Activated T-cell treated with anti-CD3 and anti-CD28 coated beads, Interleukin-2, amount 50 U/mL, for 4 hours (primary cell): ENCODE results near the gene BTG1. TPM values are rescaled to one million over a fixed set of nuclear protein-coding genes. Genes with fewer than 3 reads are reported as not detected.

Experiments used
- ATAC-seq, 2 donors: fragments of 200-7000 bp; cut with Tn5 transposase; one replicate each; pipeline ENCODE4 v1.10.0; 2021
- DNase-seq: peaks from one replicate; pipeline ENCODE4 v3.0.0-alpha.2; 2020
- H3K27me3 Mint-ChIP-seq: one replicate; pipeline ENCODE4 v1.8.0; 2021; ENCODE audit warnings: low read depth, mixed read lengths
- H3K36me3 Mint-ChIP-seq: one replicate; pipeline ENCODE4 v1.8.0; 2022; ENCODE audit warnings: mixed read lengths; ENCODE audit not compliant: insufficient read depth
- H3K4me1 Mint-ChIP-seq: one replicate; pipeline ENCODE4 v1.8.0; 2021; ENCODE audit warnings: low read depth, mixed read lengths
- H3K4me3 Mint-ChIP-seq: one replicate; pipeline ENCODE4 v1.8.0; 2021; ENCODE audit warnings: mild to moderate bottlenecking, moderate library complexity, mixed read lengths
- H3K9me3 Mint-ChIP-seq: one replicate; pipeline ENCODE4 v1.8.0; 2021; ENCODE audit warnings: mixed read lengths
- total RNA-seq, 3 donors: library from RNA; stranded (reverse); gene quantifications; one replicate each; pipeline ENCODE4 v1.2.1, GENCODE V29; 2021

Gene BTG1
- total RNA-seq, 3 donors from 2014 or later: 119 to 204 (median 130) TPM

DNA sequence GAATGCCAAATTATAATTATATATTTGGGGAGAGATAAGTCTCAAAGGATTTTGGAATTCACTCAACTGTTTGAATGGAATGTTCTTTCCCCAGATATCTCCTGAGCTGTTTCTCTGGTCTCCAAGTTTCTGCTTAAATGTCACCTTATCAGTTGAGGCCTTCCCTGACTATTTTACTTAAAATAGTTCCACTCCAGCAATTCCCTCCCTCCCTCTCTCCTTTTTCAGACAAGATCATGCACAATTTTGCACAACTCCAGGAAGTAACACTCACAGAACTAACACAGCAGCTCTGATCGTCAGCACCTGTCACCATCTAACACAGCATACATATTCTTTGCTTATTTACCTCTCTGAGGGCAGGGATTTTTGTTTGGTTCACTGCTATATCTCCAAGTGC is 12.5 kb downstream of the BTG1 start:
- H3K4me3 Mint-ChIP-seq: peak overlapping the region; percentile 100
- DNase-seq: no peak
- H3K4me1 Mint-ChIP-seq: peaks cover 87% of the 10 kb centered on the region
- no peaks in the 10 kb centered on the region for H3K27me3 Mint-ChIP-seq
- H3K36me3 Mint-ChIP-seq: peaks cover 42% of the 10 kb centered on the region
- peaks cover 3% of the 10 kb centered on the region for H3K9me3 Mint-ChIP-seq
- ATAC-seq: no peak

GRCh38 chr12:92132288-92132687 is 13.4 kb downstream of the BTG1 start:
- peak in 1 of 2 donors; percentile 19 for ATAC-seq
- Mint-ChIP-seq H3K4me1 (peaks cover 86% of the 10 kb centered on the region), H3K4me3 (peak overlapping the region; percentile 68), H3K27me3 (no peaks in the 10 kb centered on the region), H3K36me3 (peaks cover 43% of the 10 kb centered on the region), H3K9me3 (peaks cover 3% of the 10 kb centered on the region)
- DNase-seq: no peak

DNA sequence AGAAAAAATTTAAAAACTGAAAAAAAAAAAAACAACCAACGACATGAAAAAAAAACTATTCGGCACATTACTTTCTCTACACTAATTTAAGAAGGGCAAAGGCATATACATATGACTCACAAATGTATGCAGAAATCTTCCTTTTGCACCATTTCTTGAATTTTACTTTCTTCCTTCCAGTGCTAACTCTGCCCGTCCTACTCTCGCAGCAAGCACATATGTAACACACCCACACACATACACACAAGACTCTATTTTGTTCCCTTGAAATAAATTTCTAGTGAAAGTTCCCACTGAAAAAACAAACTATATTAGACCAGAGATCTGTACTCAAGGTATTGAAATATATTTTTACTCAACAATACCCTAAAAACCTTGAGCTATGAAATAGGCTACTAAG is 14.6 kb downstream of the BTG1 start:
- Mint-ChIP-seq H3K36me3 (peaks cover 39% of the 10 kb centered on the region), H3K27me3 (no peaks in the 10 kb centered on the region), H3K4me3 (peak overlapping the region; percentile 68), H3K9me3 (peaks cover 3% of the 10 kb centered on the region), H3K4me1 (peaks cover 81% of the 10 kb centered on the region)
- ATAC-seq (peak; percentile 30 to 41), DNase-seq (no peak)

DNA sequence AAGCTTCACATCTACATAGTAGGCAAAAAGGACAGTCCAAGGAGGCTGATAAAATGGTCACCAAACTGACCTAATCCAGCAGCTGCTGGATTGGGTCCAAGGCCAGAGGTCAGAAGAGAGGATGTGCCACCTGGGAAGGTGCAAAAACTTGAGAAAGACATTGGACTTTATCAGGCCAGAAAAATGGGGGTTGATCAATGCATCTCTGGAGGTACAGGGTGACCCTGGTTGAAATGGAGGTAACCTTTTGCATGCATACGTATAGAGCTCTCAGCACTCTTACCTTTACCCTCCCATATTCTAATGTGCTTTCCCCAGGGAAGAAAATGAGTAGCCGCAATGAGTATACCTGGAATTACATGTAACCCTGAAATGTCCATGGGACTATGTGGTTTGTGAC is 16.0 kb downstream of the BTG1 start:
- Mint-ChIP-seq H3K9me3 (peaks cover 7% of the 10 kb centered on the region), H3K36me3 (peaks cover 46% of the 10 kb centered on the region), H3K4me1 (peaks cover 81% of the 10 kb centered on the region), H3K27me3 (no peaks in the 10 kb centered on the region), H3K4me3 (peak overlapping the region; percentile 17)
- DNase-seq (no peak), ATAC-seq (no peak)

DNA sequence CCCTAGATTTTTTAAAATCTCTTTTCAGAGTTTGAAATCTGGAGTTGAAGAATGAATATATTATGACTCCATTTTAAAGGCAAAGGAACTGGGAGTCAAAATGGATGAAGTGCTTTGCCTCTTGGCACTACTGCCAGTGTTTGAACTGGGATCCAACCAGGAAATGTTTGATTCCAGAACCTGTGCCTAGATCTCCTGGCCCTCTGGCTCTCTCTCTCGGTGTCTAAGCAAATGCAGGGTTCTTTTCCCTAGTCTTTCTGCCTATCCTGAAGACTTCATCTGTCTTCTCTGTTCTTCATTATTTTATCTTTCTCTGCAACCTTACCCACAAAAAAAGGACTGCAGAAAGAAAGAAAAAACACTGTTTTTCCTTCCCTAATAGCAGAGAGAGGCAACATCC is 17.0 kb downstream of the BTG1 start:
- Mint-ChIP-seq H3K4me1 (peaks cover 81% of the 10 kb centered on the region), H3K4me3 (no peak overlapping the region), H3K27me3 (no peaks in the 10 kb centered on the region), H3K9me3 (peaks cover 8% of the 10 kb centered on the region), H3K36me3 (peaks cover 53% of the 10 kb centered on the region)
- DNase-seq (no peak), ATAC-seq (no peak)

- Mint-ChIP-seq H3K27me3 (no peaks in the 10 kb centered on the region), H3K36me3 (peaks cover 54% of the 10 kb centered on the region), H3K4me1 (peaks cover 57% of the 10 kb centered on the region), H3K4me3 (peak overlapping the region; percentile 19), H3K9me3 (peaks cover 16% of the 10 kb centered on the region)
- ATAC-seq (peak; percentile 21 to 65), DNase-seq (no peak)
Observed at GRCh38 chr12:92124689-92125029, 21.0 kb downstream of the BTG1 start.

DNA sequence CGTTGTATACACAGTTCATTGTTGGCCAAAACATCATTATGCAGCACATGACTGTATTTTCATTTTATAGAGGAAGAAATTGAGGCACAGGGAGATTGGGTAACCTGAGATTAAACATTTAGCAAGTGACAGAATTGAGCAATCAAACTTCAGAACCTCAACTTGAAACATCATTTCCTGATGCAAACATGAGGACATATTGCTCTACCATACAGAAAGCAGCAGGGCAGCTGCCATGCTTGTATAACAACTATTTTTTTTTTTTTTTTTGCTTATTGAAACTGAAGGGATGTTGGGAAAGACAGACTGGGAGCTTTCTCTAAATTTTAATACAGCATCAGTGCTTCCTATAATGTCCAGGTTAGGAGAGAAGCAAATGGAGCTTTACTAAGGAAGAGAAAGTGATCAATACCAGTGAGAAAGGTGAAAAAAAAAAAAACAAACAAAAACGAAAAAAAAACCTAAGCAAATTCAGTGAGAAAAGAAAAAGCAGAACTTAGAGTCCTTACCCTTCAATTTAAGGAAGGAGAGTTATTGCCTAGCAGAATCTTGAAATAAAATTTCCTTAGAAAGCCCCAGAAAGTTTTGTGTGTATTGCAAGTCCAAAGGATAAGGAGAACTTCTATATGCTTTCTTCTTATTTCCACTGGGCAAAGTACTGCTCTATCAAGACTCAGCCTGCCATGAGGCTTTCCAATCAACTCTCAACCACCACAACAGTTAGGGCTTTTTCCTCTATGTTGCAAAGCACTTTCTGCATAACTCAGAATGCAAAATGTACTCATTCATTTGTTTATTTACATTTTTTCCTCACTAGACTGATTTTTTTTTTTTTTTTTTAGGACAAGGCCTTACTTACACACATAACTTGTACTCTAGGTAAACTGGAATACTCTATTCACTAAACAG is 21.6 kb downstream of the BTG1 start:
- Mint-ChIP-seq H3K36me3 (peaks cover 55% of the 10 kb centered on the region), H3K9me3 (peaks cover 21% of the 10 kb centered on the region), H3K4me1 (peaks cover 54% of the 10 kb centered on the region), H3K27me3 (no peaks in the 10 kb centered on the region), H3K4me3 (peak overlapping the region; percentile 33)
- DNase-seq (no peak), ATAC-seq (no peak)

- H3K4me3 Mint-ChIP-seq: no peak overlapping the region
- no peaks in the 10 kb centered on the region for H3K27me3 Mint-ChIP-seq
- H3K36me3 Mint-ChIP-seq: peaks cover 56% of the 10 kb centered on the region
- no peak for DNase-seq
- peaks cover 27% of the 10 kb centered on the region for H3K9me3 Mint-ChIP-seq
- ATAC-seq: peak in 1 of 2 donors; percentile 20
- H3K4me1 Mint-ChIP-seq: peaks cover 54% of the 10 kb centered on the region
Observed at GRCh38 chr12:92122941-92123779, 22.5 kb downstream of the BTG1 start.

GRCh38 chr12:92121826-92122225 is 23.8 kb downstream of the BTG1 start:
- Mint-ChIP-seq H3K9me3 (peaks cover 27% of the 10 kb centered on the region), H3K27me3 (no peaks in the 10 kb centered on the region), H3K4me1 (peaks cover 48% of the 10 kb centered on the region), H3K4me3 (no peak overlapping the region), H3K36me3 (peaks cover 51% of the 10 kb centered on the region)
- no peak for DNase-seq
- peak in 1 of 2 donors; percentile 7 for ATAC-seq

DNA sequence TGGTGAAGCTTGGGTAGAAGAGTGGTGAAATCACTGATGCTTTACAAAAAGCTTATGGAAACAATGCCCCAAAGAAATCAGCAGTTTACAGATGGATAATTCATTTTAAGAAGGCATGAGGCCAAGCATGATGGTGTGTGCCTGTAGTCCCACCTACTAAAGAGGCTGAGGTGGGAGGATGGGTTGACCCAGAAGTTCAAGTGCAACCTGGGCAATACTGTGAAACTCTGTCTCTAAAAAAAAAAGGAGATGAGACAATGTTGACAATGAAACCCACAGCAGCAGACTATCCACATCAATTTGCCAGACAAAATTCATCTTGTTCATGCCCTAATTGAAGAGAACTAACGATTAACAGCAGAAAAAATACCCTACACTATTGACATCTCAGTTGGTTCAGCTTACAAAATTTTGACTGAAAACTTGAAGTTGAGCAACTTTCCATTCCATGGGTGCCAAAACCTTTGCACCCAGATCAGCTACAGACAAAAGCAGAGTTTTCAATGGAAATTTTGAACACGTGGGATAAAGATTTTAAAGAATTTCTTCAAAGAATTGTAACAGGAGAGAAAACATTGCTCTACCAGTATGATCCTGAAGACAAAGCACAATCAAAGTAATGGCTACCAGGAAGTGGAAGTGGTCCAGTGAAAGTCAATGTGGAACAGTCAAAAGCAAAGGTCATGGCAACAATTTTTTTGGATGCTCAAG is 26.7 kb downstream of the BTG1 start:
- DNase-seq: no peak
- H3K4me1 Mint-ChIP-seq: peaks cover 44% of the 10 kb centered on the region
- H3K27me3 Mint-ChIP-seq: no peaks in the 10 kb centered on the region
- peaks cover 23% of the 10 kb centered on the region for H3K9me3 Mint-ChIP-seq
- no peak overlapping the region for H3K4me3 Mint-ChIP-seq
- ATAC-seq: no peak
- H3K36me3 Mint-ChIP-seq: peaks cover 44% of the 10 kb centered on the region

- no peak for ATAC-seq
- Mint-ChIP-seq H3K4me1 (peaks cover 56% of the 10 kb centered on the region), H3K4me3 (peak overlapping the region; percentile 47), H3K27me3 (no peaks in the 10 kb centered on the region), H3K36me3 (peaks cover 36% of the 10 kb centered on the region), H3K9me3 (peaks cover 12% of the 10 kb centered on the region)
- no peak for DNase-seq
Observed at GRCh38 chr12:92114834-92115233, 30.8 kb downstream of the BTG1 start.

DNA sequence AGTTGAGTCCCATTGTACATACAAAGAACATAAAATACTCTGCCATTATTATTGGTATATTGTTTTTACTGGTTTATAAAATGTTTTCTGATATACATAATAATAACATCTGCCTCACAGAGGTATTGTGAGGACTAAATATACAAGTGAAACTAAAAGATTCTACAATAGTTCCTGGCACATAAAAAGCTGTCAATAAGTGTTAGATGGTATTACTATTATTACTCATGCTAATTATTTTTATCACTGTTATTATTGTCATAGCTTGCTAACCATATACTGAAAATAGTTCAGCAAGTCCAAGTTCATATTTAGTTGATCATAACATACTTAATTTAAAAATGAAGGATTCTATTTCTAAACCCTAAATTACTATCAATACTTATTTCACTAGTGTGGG is 34.4 kb downstream of the BTG1 start:
- Mint-ChIP-seq H3K27me3 (no peaks in the 10 kb centered on the region), H3K4me3 (peak overlapping the region; percentile 48), H3K36me3 (peaks cover 28% of the 10 kb centered on the region), H3K9me3 (no peaks in the 10 kb centered on the region), H3K4me1 (peaks cover 78% of the 10 kb centered on the region)
- DNase-seq: no peak
- ATAC-seq: peak in 1 of 2 donors; percentile 28

- peak overlapping the region; percentile 48 for H3K4me3 Mint-ChIP-seq
- no peaks in the 10 kb centered on the region for H3K27me3 Mint-ChIP-seq
- H3K36me3 Mint-ChIP-seq: peaks cover 31% of the 10 kb centered on the region
- ATAC-seq (no peak), DNase-seq (no peak)
- no peaks in the 10 kb centered on the region for H3K9me3 Mint-ChIP-seq
- peaks cover 81% of the 10 kb centered on the region for H3K4me1 Mint-ChIP-seq
Observed at GRCh38 chr12:92110083-92110640, 35.5 kb downstream of the BTG1 start.

DNA sequence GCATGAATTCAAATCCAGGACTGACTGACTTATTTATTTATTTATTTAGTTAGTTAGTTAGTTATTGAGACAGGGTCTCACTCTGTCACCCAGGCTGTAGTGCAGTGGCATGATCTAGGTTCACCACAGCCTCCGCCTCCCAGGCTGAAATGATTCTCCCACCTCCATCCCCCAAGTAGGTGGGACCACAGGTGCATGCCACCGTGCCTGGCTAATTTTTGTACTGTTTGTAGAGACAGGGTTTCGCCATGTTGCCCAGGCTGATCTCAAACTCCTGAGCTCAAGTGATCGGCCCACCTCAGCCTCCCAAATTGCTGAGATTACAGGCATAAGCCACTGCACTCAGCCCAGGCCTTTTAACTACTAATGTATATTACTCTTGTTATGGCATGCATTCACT is 36.0 kb downstream of the BTG1 start:
- ATAC-seq: no peak
- no peaks in the 10 kb centered on the region for H3K27me3 Mint-ChIP-seq
- peaks cover 77% of the 10 kb centered on the region for H3K4me1 Mint-ChIP-seq
- DNase-seq: no peak
- no peaks in the 10 kb centered on the region for H3K9me3 Mint-ChIP-seq
- peaks cover 27% of the 10 kb centered on the region for H3K36me3 Mint-ChIP-seq
- H3K4me3 Mint-ChIP-seq: no peak overlapping the region
